ENCODE measurements around the gene SND1.

DNA sequence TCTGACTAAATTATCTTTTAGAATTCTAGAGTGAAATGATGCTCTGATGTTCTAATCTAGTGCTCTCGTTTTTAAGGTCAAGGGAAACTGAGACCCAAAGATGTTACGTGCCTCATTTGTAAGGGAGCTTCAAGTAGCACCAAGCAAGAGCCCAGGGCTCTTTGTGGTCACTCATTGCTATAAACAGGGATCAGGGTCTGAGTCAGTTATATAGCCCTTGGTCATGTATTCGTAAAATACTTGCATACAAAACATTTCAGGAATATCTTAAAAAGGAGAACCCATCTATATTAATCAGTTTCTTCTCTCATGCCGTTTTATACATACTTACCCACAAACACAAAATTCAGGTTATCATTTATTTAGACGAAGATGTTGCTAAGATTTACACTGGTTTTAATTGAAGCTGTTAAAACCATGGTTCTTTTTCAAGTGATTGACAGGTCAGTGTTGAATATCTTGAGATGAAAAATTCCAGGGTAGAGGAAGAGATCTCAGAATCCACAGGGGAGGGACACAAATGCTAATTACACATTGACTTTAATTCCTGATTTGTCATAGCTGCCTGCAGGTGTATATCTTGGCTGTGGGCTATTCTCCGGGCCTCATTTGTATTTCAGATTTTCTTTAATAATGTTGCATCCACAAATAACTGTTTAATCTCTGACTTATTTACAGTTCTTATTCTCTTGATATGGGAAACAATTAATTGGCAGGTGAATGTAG lies 188.4 kb downstream of the SND1 start:
- TF ChIP-seq CREB1 (IDR thresholded peaks at IDR 0.05; ENCODE audit: low read depth), result no peak
- TF ChIP-seq EP300 (IDR thresholded peaks at IDR 0.05; ENCODE audit: borderline replicate concordance), result no peak
- TF ChIP-seq REST (IDR thresholded peaks at IDR 0.05; ENCODE audit: low read depth), result no peak
- no peak for TF ChIP-seq CEBPB (IDR thresholded peaks at IDR 0.05)
- no peak for TF ChIP-seq TEAD4 (IDR thresholded peaks at IDR 0.05)

All from Ishikawa (cell line).